ENCODE data around the gene USP7. TPM values are rescaled to one million over a fixed set of nuclear protein-coding genes. Genes with fewer than 3 reads are reported as not detected.

USP7 gene
- total RNA-seq, 1 donor from 2014 or later = 41.3 TPM

GRCh38 chr16:8961811-8962390 is 1.8 kb downstream of the USP7 start:
- TF ChIP-seq CTCF (IDR thresholded peaks at IDR 0.05; ENCODE audit: insufficient read depth, low read length, severe bottlenecking) = no peak
- Histone ChIP-seq H3K27me3 (ENCODE audit: control insufficient read depth, insufficient read depth, low read length) (no peaks in the 10 kb centered on the region), H3K4me3 (ENCODE audit: low read depth, low read length) (peak overlapping the region; percentile 70), H3K36me3 (ENCODE audit: control insufficient read depth, insufficient read depth, low read length) (no peaks in the 10 kb centered on the region)
- DNase-seq (ENCODE audit: low read depth) (no peak), FAIRE-seq (no peak)

- H3K36me3 ChIP-seq (ENCODE audit: control insufficient read depth, insufficient read depth, low read length) = no peaks in the 10 kb centered on the region
- H3K4me3 ChIP-seq (ENCODE audit: low read depth, low read length) = no peak overlapping the region
- H3K27me3 ChIP-seq (ENCODE audit: control insufficient read depth, insufficient read depth, low read length) = no peaks in the 10 kb centered on the region
- no peak for FAIRE-seq
- no peak for TF ChIP-seq CTCF (IDR thresholded peaks at IDR 0.05; ENCODE audit: insufficient read depth, low read length, severe bottlenecking)
- DNase-seq (ENCODE audit: low read depth) = no peak
Measured at GRCh38 chr16:8960788-8961109, 3.0 kb downstream of the USP7 start.

GRCh38 chr16:8959921-8960787 is 3.6 kb downstream of the USP7 start:
- Histone ChIP-seq H3K4me3 (ENCODE audit: low read depth, low read length) (no peak overlapping the region), H3K27me3 (ENCODE audit: control insufficient read depth, insufficient read depth, low read length) (no peaks in the 10 kb centered on the region), H3K36me3 (ENCODE audit: control insufficient read depth, insufficient read depth, low read length) (no peaks in the 10 kb centered on the region)
- FAIRE-seq (no peak), DNase-seq (ENCODE audit: low read depth) (no peak)
- no peak for TF ChIP-seq CTCF (IDR thresholded peaks at IDR 0.05; ENCODE audit: insufficient read depth, low read length, severe bottlenecking)

GRCh38 chr16:8958344-8959167 is 5.2 kb downstream of the USP7 start:
- Histone ChIP-seq H3K27me3 (ENCODE audit: control insufficient read depth, insufficient read depth, low read length) (no peaks in the 10 kb centered on the region), H3K4me3 (ENCODE audit: low read depth, low read length) (no peak overlapping the region), H3K36me3 (ENCODE audit: control insufficient read depth, insufficient read depth, low read length) (no peaks in the 10 kb centered on the region)
- FAIRE-seq = no peak
- no peak for DNase-seq (ENCODE audit: low read depth)
- TF ChIP-seq CTCF (IDR thresholded peaks at IDR 0.05; ENCODE audit: insufficient read depth, low read length, severe bottlenecking) = no peak

- H3K36me3 ChIP-seq (ENCODE audit: control insufficient read depth, insufficient read depth, low read length) = no peaks in the 10 kb centered on the region
- no peak for DNase-seq (ENCODE audit: low read depth)
- H3K4me3 ChIP-seq (ENCODE audit: low read depth, low read length) = no peak overlapping the region
- no peaks in the 10 kb centered on the region for H3K27me3 ChIP-seq (ENCODE audit: control insufficient read depth, insufficient read depth, low read length)
- FAIRE-seq = no peak
- TF ChIP-seq CTCF (IDR thresholded peaks at IDR 0.05; ENCODE audit: insufficient read depth, low read length, severe bottlenecking) = no peak
Measured at GRCh38 chr16:8957509-8958157, 6.1 kb downstream of the USP7 start.
